Measurements from ENCODE around the gene TNFAIP1.

Gene TNFAIP1

GRCh38 chr17:28384281-28385036, 48.9 kb downstream of the TNFAIP1 start:
- Histone ChIP-seq H2AFZ (ENCODE audit: low read depth, low read length) (peak overlapping the region; percentile 89), H4K20me1 (ENCODE audit: insufficient read depth, low read length) (no peaks in the 10 kb centered on the region), H3K9ac (ENCODE audit: low read depth, low read length) (peak overlapping the region; percentile 63), H3K27ac (ENCODE audit: low read length) (peak overlapping the region; percentile 73), H3K4me2 (ENCODE audit: insufficient read depth, low read length) (peak overlapping the region; percentile 79), H3K79me2 (ENCODE audit: insufficient read depth, low read length) (no peaks in the 10 kb centered on the region), H3K4me3 (ENCODE audit: low read depth in 1 of 2, low read length in 2 of 2) (peak overlapping the region; percentile 33 to 85; a peak in 3 of 4 replicates), H3K27me3 (ENCODE audit: insufficient read depth, low read length, poor library complexity) (no peaks in the 10 kb centered on the region), H3K9me3 (ENCODE audit: insufficient read depth, low read length, severe bottlenecking) (no peaks in the 10 kb centered on the region), H3K36me3 (ENCODE audit: insufficient read depth, low read length) (no peaks in the 10 kb centered on the region), H3K4me1 (ENCODE audit: insufficient read depth, low read length) (peaks cover 21% of the 10 kb centered on the region)
- ATAC-seq (ENCODE audit: insufficient read depth, low read depth), result peak; percentile 97
- TF ChIP-seq CTCF (IDR thresholded peaks at IDR 0.05; ENCODE audit: borderline replicate concordance, extremely low read depth, low read length, poor library complexity, severe bottlenecking) (no peak), EZH2 (IDR thresholded peaks at IDR 0.05; ENCODE audit: borderline replicate concordance, low read depth, low read length, severe bottlenecking) (no peak)
- peak; percentile 70 for DNase-seq

GRCh38 chr17:28385037-28385400, 49.5 kb downstream of the TNFAIP1 start:
- Histone ChIP-seq H3K27ac (ENCODE audit: low read length) (peak overlapping the region; percentile 73; the same call in 1 of the 2 replicates), H3K79me2 (ENCODE audit: insufficient read depth, low read length) (no peaks in the 10 kb centered on the region), H3K27me3 (ENCODE audit: insufficient read depth, low read length, poor library complexity) (no peaks in the 10 kb centered on the region), H2AFZ (ENCODE audit: low read depth, low read length) (peak overlapping the region; percentile 89), H3K36me3 (ENCODE audit: insufficient read depth, low read length) (no peaks in the 10 kb centered on the region), H4K20me1 (ENCODE audit: insufficient read depth, low read length) (no peaks in the 10 kb centered on the region), H3K9ac (ENCODE audit: low read depth, low read length) (peak overlapping the region; percentile 63), H3K4me1 (ENCODE audit: insufficient read depth, low read length) (peaks cover 21% of the 10 kb centered on the region), H3K4me2 (ENCODE audit: insufficient read depth, low read length) (peak overlapping the region; percentile 79), H3K4me3 (ENCODE audit: low read depth in 1 of 2, low read length in 2 of 2) (peak overlapping the region; percentile 33 to 85; a peak in 3 of 4 replicates), H3K9me3 (ENCODE audit: insufficient read depth, low read length, severe bottlenecking) (no peaks in the 10 kb centered on the region)
- TF ChIP-seq EZH2 (IDR thresholded peaks at IDR 0.05; ENCODE audit: borderline replicate concordance, low read depth, low read length, severe bottlenecking) (no peak), CTCF (IDR thresholded peaks at IDR 0.05; ENCODE audit: borderline replicate concordance, extremely low read depth, low read length, poor library complexity, severe bottlenecking) (no peak)
- ATAC-seq (ENCODE audit: insufficient read depth, low read depth) (no peak), DNase-seq (no peak)

GRCh38 chr17:28385406-28385805, 49.8 kb downstream of the TNFAIP1 start:
- TF ChIP-seq CTCF (IDR thresholded peaks at IDR 0.05; ENCODE audit: borderline replicate concordance, extremely low read depth, low read length, poor library complexity, severe bottlenecking), result no peak
- no peak for TF ChIP-seq EZH2 (IDR thresholded peaks at IDR 0.05; ENCODE audit: borderline replicate concordance, low read depth, low read length, severe bottlenecking)
- no peak for ATAC-seq (ENCODE audit: insufficient read depth, low read depth)
- no peak overlapping the region for H3K9ac ChIP-seq (ENCODE audit: low read depth, low read length)
- peak overlapping the region; percentile 79 for H3K4me2 ChIP-seq (ENCODE audit: insufficient read depth, low read length)
- no peaks in the 10 kb centered on the region for H3K27me3 ChIP-seq (ENCODE audit: insufficient read depth, low read length, poor library complexity)
- peak overlapping the region in 1 of 2 experiments; percentile 85; a peak in 2 of 4 replicates for H3K4me3 ChIP-seq (ENCODE audit: low read depth in 1 of 2, low read length in 2 of 2)
- no peak for DNase-seq
- no peaks in the 10 kb centered on the region for H4K20me1 ChIP-seq (ENCODE audit: insufficient read depth, low read length)
- no peaks in the 10 kb centered on the region for H3K79me2 ChIP-seq (ENCODE audit: insufficient read depth, low read length)
- no peak overlapping the region for H3K27ac ChIP-seq (ENCODE audit: low read length)
- no peaks in the 10 kb centered on the region for H3K9me3 ChIP-seq (ENCODE audit: insufficient read depth, low read length, severe bottlenecking)
- peaks cover 21% of the 10 kb centered on the region for H3K4me1 ChIP-seq (ENCODE audit: insufficient read depth, low read length)
- 0 out of 2 replicates have a peak overlapping the region, but pooled peaks have one; percentile 89 for H2AFZ ChIP-seq (ENCODE audit: low read depth, low read length)
- H3K36me3 ChIP-seq (ENCODE audit: insufficient read depth, low read length), result no peaks in the 10 kb centered on the region
